Measurements from ENCODE around the gene AUTS2.

AUTS2 gene

DNA sequence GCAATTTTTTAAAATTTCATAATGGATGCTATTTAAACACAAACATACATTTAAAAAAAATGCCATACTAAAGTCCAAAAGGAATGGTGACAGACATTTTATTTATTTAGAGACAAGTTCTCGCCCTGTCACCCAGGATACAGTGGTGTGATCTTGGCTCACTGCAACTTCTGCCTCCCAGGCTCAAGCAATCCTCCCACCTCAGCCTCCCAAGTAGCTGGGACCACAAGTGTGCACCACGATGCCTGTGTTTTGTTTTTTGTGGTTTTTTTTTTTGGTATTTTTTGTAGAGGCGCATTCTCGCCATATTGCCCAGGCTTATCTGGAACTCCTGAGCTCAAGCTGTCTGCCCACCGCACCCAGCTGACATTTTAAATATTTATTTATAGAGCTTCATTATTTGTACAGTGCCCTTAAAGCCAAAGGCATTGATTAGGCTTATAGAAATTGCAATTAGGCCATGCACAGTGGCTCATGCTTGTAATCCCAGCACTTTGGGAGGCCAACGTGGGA lies 703.5 kb downstream of the AUTS2 start:
- Histone ChIP-seq H3K4me1 (ENCODE audit: control insufficient read depth, insufficient read depth, low read length) (peaks cover 4% of the 10 kb centered on the region; the same call in 1 of the 2 replicates), H3K27ac (ENCODE audit: extremely low read depth, low read depth, low read length) (no peak overlapping the region), H3K4me3 (ENCODE audit: low read depth, low read length) (no peak overlapping the region), H3K36me3 (ENCODE audit: control insufficient read depth in 2 of 2, insufficient read depth in 1 of 2, low read length in 2 of 2) (no peaks in the 10 kb centered on the region), H3K9me3 (ENCODE audit: control insufficient read depth, insufficient read depth, low read depth, low read length) (no peaks in the 10 kb centered on the region)
- ChIA-PET POLR2A (no interaction called here), CTCF (interaction anchor here (0.6 kb wide), 1 partner anchor 153 kb away, joined by 4 read pairs; no protein-coding TSS in a partner anchor)
- no peak for TF ChIP-seq ZBTB48 (tag by site-specific recombination; IDR thresholded peaks at IDR 0.05)
- TF ChIP-seq, protein P1, sequence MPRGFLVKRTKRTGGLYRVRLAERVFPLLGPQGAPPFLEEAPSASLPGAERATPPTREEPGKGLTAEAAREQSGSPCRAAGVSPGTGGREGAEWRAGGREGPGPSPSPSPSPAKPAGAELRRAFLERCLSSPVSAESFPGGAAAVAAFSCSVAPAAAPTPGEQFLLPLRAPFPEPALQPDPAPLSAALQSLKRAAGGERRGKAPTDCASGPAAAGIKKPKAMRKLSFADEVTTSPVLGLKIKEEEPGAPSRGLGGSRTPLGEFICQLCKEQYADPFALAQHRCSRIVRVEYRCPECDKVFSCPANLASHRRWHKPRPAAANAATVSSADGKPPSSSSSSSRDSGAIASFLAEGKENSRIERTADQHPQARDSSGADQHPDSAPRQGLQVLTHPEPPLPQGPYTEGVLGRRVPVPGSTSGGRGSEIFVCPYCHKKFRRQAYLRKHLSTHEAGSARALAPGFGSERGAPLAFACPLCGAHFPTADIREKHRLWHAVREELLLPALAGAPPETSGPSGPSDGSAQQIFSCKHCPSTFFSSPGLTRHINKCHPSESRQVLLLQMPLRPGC (tag by site-specific recombination; IDR thresholded peaks at IDR 0.05): no peak
- no peak for TF ChIP-seq ZNF629 (tag by site-specific recombination; IDR thresholded peaks at IDR 0.05)
- TF ChIP-seq ZNF138 (tag by site-specific recombination; IDR thresholded peaks at IDR 0.05; ENCODE audit: borderline replicate concordance): no peak
- TF ChIP-seq ZNF202 (tag by site-specific recombination; IDR thresholded peaks at IDR 0.05; ENCODE audit: borderline replicate concordance): no peak
- no peak for TF ChIP-seq BCL11B (tag by site-specific recombination; IDR thresholded peaks at IDR 0.05; ENCODE audit: low read depth)
- TF ChIP-seq REPIN1 (tag by site-specific recombination; IDR thresholded peaks at IDR 0.05; ENCODE audit: low read depth): no peak
- TF ChIP-seq SCRT2 (tag by site-specific recombination; IDR thresholded peaks at IDR 0.05): no peak
- TF ChIP-seq ZNF701 (tag by site-specific recombination; IDR thresholded peaks at IDR 0.05): no peak
- no peak for TF ChIP-seq ZNF140 (tag by site-specific recombination; IDR thresholded peaks at IDR 0.05)
- no peak for TF ChIP-seq ZNF473 (tag by site-specific recombination; IDR thresholded peaks at IDR 0.05)
- TF ChIP-seq ZNF146 (tag by site-specific recombination; IDR thresholded peaks at IDR 0.05): no peak
- TF ChIP-seq ZNF335 (tag by site-specific recombination; conservative IDR thresholded peaks at IDR 0.05): no peak
- no peak for TF ChIP-seq ZNF677 (tag by site-specific recombination; IDR thresholded peaks at IDR 0.05)
- TF ChIP-seq ZNF10 (tag by site-specific recombination; IDR thresholded peaks at IDR 0.05): no peak
- TF ChIP-seq, protein P2, sequence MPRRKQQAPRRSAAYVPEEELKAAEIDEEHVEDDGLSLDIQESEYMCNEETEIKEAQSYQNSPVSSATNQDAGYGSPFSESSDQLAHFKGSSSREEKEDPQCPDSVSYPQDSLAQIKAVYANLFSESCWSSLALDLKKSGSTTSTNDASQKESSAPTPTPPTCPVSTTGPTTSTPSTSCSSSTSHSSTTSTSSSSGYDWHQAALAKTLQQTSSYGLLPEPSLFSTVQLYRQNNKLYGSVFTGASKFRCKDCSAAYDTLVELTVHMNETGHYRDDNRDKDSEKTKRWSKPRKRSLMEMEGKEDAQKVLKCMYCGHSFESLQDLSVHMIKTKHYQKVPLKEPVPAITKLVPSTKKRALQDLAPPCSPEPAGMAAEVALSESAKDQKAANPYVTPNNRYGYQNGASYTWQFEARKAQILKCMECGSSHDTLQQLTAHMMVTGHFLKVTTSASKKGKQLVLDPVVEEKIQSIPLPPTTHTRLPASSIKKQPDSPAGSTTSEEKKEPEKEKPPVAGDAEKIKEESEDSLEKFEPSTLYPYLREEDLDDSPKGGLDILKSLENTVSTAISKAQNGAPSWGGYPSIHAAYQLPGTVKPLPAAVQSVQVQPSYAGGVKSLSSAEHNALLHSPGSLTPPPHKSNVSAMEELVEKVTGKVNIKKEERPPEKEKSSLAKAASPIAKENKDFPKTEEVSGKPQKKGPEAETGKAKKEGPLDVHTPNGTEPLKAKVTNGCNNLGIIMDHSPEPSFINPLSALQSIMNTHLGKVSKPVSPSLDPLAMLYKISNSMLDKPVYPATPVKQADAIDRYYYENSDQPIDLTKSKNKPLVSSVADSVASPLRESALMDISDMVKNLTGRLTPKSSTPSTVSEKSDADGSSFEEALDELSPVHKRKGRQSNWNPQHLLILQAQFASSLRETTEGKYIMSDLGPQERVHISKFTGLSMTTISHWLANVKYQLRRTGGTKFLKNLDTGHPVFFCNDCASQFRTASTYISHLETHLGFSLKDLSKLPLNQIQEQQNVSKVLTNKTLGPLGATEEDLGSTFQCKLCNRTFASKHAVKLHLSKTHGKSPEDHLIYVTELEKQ (tag by site-specific recombination; IDR thresholded peaks at IDR 0.05; ENCODE audit: borderline replicate concordance): no peak

DNA sequence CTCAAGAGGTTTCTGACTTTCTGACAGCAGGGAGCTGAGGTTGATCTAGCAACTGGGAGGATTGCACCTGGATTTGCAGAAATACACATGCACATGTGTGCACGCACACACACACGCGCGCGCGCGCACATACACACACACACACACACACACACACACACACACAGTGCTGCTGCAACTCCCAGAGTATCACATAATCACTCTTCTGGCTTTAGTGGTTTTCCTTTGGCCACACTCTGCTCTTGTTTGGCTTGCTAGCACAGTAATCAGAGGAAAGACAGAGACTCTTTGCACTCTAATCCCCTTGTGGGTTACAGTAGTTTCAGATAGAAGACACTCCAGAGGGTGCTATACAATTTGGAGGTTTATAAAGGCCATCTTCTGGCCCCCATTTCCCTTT lies 705.0 kb downstream of the AUTS2 start:
- no peak overlapping the region for H3K27ac ChIP-seq (ENCODE audit: extremely low read depth, low read depth, low read length)
- H3K4me3 ChIP-seq (ENCODE audit: low read depth, low read length): no peak overlapping the region
- CTCF ChIA-PET: no interaction called here
- peaks cover 7% of the 10 kb centered on the region; the same call in 1 of the 2 replicates for H3K4me1 ChIP-seq (ENCODE audit: control insufficient read depth, insufficient read depth, low read length)
- POLR2A ChIA-PET: no interaction called here
- H3K36me3 ChIP-seq (ENCODE audit: control insufficient read depth in 2 of 2, insufficient read depth in 1 of 2, low read length in 2 of 2): no peaks in the 10 kb centered on the region
- no peaks in the 10 kb centered on the region for H3K9me3 ChIP-seq (ENCODE audit: control insufficient read depth, insufficient read depth, low read depth, low read length)
- TF ChIP-seq, protein P3, sequence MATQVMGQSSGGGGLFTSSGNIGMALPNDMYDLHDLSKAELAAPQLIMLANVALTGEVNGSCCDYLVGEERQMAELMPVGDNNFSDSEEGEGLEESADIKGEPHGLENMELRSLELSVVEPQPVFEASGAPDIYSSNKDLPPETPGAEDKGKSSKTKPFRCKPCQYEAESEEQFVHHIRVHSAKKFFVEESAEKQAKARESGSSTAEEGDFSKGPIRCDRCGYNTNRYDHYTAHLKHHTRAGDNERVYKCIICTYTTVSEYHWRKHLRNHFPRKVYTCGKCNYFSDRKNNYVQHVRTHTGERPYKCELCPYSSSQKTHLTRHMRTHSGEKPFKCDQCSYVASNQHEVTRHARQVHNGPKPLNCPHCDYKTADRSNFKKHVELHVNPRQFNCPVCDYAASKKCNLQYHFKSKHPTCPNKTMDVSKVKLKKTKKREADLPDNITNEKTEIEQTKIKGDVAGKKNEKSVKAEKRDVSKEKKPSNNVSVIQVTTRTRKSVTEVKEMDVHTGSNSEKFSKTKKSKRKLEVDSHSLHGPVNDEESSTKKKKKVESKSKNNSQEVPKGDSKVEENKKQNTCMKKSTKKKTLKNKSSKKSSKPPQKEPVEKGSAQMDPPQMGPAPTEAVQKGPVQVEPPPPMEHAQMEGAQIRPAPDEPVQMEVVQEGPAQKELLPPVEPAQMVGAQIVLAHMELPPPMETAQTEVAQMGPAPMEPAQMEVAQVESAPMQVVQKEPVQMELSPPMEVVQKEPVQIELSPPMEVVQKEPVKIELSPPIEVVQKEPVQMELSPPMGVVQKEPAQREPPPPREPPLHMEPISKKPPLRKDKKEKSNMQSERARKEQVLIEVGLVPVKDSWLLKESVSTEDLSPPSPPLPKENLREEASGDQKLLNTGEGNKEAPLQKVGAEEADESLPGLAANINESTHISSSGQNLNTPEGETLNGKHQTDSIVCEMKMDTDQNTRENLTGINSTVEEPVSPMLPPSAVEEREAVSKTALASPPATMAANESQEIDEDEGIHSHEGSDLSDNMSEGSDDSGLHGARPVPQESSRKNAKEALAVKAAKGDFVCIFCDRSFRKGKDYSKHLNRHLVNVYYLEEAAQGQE (tag by site-specific recombination; IDR thresholded peaks at IDR 0.05): no peak
- TF ChIP-seq ZNF114 (tag by site-specific recombination; IDR thresholded peaks at IDR 0.05): no peak
- TF ChIP-seq ZNF76 (tag by site-specific recombination; IDR thresholded peaks at IDR 0.05; ENCODE audit: borderline replicate concordance, low read depth): no peak
- TF ChIP-seq ZNF701 (tag by site-specific recombination; IDR thresholded peaks at IDR 0.05): no peak
